HG03520 (cell line): ENCODE data around the gene EHBP1L1.

Experiments
- ATAC-seq: cut with Tn5 transposase; IDR thresholded peaks from one replicate; pipeline ENCODE4 v1.9.1; 2021; ENCODE audit warnings: mild to moderate bottlenecking, moderate library complexity; ENCODE audit not compliant: unreplicated experiment

EHBP1L1 gene

DNA sequence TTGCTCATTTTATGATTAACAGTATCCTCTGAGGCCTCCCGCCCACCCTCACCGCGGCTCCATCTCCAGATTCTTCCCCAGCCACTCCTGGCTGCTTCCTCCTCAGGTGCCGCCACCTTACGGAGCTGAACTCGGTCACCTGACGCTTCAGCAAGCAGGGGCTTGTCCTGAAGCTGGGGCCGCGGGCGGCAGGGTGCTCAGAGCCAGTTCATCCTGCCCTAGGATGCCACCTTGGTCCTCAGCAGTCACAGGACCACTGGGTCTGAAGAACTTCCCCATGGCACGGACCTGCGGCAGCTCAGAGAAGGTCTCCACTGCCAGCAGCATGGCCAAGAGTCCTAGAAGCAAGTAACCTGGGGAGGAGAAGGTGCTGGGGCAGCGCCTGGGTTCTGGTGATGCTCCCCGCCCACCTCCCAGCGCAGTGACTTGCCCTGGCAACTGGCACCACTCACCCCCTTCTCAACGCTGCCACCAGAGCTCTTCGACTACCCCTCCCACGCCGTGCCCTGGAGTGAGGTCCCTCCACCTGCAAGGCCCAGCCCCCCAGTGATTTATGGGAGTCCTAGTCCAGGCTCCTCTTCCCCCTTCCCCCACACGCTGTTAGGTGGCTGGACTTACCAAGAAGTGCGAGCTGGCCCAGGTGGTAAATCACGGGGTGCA is 17.1 kb downstream of the EHBP1L1 start:
- no peak for ATAC-seq

DNA sequence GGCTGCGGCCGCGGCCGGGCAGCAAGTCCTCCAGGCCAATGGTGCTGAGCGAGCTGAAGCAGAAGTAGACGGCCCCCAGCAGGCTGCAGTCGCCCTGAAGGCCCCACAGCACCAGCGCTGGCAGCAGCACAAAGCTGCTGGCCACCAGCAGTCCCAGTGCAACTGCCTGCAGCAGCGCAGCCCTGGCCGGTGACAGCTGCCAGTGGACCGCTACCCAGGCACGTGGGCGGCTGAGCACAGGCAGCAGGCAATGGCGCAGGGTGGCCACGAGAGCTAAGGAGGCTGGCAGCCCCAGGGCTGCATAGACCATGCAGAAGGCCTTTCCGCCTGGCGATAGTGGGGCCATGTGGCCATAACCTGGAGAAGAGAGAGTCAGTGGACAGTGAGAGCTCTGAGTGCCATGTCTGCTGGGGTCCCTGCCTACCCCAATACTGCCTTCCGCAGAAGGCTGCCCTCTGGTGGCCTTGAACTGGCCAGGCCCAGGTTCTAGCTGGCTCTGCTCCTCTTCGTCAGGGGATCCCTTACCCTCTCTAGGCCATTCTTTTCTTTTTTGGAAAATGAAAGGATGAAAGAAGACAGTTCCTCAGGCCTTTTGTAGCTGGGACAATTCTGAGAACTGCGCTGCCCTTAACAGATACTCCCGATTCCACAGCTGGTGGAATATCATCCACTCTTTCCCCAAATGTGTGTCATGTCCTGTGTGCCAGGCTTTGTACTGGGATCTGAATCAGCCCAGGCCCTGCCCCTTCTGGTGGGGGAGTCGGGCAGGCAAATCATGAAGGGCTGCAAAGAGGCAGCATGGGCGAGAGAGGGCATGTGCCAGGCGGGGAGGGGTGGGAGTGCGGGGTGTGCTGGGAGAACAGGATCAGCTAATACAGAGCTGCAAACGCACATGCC is 17.9 kb downstream of the EHBP1L1 start:
- ATAC-seq = no peak

DNA sequence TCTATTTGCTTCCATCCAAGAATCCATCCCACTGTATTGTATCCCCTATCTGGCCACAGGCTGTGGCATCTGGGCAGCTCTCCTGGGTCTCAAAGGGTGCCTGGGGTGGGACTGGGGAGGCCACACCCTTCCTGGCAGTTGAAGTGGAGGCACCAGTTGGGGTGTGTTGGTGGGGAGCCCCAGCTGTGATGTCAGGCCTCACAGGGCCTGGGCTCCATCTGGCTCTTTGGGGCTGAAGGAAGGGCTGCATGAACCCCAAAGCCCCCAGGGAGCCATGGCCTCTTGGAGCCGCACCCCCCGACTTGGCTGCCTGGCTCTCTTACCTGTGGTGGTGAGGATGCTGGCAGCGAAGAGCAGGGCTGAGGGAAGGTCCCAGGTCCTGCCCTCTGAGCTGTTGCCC is 19.3 kb downstream of the EHBP1L1 start:
- no peak for ATAC-seq

DNA sequence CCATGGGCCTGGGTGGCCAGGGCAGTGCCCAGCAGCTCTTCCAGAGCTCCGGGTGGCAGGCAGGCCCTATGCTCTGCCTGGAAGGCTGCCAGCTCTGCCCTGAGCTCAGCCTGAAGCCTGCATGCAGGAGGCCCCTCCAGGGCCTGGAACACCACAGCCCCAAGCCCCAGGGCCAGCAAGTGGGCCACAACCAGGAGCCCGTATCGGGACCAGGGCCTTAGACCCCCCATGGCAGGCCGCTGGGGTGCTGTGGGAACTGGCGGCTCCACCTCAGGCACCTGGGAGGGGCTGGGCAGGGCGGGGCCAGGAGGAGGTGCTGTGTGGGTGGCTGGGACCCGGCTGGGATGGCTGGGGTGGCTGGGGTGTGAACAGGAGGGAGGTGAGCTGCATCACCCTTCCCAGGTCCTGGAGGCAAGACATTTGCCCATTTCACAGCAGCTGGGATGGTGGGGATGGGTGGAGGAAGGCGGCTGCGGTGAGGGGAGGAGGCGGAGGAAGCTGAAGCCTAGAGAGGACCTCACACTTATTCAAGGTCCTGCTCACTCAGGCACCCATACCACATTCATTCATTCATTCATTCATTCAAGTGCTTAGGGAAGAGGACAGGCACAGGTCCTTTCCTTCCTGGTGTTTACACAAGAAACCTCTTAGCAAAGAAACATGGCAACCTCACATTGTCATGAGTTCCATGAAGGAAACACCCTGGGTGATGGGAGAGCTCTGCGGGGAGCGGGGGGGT is 19.9 kb downstream of the EHBP1L1 start, which contains the start of gene KCNK7:
KCNK7 (minus strand) TSS at position 258 of the 739 bp plus-strand sequence; CDS start at position 230, 28 bp downstream.
- no peak for ATAC-seq

DNA sequence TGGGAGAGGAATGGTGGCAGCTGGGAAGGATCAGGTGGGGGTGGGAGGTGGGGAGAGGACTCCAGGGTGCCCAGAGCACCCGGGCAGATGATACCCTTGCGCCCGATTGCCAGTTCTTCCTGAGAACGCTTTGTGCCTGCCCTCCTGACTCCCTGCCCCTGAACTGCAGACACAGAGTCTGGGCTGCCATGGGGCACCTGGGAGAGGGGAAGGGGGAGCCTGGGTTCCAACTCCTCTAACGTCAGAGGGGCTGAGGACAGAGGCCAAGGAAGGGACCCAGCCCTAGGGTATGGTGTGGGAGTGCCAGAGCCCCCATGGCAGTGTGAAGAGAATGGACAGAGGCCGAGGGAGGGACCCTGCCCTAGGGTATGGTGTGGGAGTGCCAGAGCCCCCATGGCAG is 20.7 kb downstream of the EHBP1L1 start:
- ATAC-seq = no peak

DNA sequence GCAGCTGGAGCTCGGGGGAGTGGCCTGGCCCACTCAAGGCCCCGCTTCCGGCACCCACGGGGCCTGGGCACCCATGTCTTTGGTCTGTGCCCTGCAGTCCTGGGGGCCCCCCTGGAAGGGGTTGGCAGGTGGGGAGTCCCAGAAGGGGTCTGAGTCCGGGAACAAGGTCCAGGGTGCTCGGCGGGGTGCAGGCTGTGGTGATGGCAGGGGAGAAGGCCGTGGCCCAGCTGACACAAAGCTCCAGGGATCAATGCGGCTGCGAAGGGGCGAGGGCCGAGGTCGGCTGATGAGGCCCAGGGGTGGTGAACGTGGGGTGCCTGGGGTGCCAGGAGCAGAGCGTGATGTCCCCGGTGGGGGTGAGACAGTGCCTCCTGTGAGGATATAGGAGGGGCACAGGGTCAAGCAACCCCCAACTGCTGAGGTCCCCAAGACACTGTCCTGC is 22.4 kb downstream of the EHBP1L1 start:
- no peak for ATAC-seq

DNA sequence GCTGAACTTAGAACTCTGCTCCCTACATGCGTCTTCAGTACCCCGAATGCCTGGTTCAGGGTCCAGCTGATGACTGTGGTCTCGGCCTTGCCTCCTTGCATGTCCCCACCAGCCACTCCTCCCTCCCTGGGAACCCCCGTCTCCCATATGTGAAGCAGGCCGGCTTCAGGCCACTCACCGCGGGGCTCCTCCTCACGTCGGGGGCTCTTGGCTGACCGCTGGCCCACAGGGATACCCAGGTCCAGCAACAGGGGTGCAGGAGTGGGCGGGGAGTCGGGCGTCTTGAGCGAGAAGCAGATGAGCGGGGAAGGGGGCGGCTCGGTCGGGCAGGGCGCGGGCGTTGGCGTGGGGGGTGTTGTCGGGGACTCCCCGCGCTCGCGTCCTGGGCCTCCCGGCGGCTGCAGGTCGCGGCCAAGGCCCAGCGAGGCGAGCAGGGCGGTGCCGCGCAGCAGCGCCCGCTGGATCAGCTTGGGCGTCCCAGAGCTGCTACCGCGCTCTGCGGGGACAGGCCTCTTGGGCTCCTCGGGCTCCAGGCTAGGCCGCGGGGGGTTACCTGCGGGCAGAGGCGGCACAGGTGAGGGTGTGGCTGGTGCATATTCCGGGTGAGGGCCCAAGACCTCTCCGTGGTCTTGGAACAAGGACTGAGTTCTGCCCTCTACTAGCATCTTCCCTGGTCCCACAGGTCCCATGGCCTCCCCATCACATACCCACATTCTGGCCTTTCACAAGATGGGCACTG is 23.5 kb downstream of the EHBP1L1 start:
- no peak for ATAC-seq

DNA sequence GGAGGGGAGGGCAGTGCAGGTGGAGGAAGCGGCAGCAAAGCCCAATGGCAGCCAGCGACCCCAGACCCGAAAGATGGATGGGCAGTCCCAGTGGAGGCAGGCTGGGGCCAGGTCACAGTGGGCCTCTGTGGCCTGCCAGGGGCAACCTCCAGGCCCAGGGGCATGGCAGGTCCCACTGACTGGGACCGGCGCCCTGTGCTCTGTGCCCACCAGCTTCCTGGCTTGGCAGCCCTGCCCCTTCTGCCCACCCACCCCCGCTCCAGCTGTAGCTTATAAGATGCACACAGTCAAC is 24.0 kb downstream of the EHBP1L1 start:
- ATAC-seq = no peak

DNA sequence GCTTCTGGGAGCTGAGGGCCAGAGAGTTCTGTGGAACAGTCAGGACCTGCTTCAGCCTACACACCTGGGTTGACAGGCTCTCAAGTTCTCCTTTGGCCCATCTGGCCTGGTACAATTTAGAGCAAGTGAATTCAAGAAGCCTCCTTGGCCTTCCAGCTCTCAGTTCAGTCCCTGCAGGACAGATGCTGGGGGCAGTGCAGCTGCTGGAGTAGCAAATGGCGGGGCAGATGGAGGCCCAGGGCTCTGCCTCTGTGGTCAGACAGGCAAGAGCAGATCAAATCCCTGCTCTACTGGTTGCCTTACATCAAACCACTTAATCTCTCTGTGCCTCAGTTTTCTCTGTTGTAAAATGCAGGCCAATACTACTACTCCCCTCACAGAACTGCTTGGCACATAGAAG is 28.4 kb downstream of the EHBP1L1 start:
- ATAC-seq = no peak

DNA sequence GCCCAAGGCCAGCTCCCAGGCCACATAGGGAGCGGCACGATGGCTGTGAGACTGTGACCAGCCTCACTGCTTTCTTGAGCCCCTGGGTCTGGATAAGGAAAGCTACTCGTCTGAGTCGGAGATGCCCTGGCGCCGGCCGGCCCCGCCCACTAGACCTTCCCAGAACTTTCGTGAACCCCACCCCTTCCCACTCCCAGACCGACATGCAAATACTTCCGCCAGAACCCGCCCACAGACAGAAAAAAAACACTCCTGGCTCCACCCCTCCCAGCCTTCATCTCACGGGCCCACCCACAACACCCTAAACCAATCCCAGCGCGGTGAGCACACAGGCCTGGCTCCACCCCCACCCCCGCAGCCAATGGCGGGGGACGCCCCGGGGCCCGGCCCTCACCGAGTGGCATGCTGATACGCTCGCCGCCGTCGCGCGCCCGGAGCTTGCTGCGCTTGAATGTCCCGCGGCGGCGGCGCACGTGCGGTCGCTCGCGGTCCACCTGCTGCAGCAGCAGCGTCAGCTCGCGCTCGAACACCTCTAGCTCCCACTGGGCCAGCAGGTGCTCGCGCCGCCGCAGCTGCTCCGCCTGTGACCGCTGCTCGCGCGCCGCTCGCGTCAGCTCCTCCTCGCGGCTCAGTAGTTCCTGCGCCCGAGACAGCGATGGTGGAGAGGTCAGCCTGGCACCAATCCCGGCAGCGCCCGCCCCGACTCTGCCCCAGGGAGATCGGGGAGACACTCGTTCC is 31.2 kb downstream of the EHBP1L1 start:
- no peak for ATAC-seq

DNA sequence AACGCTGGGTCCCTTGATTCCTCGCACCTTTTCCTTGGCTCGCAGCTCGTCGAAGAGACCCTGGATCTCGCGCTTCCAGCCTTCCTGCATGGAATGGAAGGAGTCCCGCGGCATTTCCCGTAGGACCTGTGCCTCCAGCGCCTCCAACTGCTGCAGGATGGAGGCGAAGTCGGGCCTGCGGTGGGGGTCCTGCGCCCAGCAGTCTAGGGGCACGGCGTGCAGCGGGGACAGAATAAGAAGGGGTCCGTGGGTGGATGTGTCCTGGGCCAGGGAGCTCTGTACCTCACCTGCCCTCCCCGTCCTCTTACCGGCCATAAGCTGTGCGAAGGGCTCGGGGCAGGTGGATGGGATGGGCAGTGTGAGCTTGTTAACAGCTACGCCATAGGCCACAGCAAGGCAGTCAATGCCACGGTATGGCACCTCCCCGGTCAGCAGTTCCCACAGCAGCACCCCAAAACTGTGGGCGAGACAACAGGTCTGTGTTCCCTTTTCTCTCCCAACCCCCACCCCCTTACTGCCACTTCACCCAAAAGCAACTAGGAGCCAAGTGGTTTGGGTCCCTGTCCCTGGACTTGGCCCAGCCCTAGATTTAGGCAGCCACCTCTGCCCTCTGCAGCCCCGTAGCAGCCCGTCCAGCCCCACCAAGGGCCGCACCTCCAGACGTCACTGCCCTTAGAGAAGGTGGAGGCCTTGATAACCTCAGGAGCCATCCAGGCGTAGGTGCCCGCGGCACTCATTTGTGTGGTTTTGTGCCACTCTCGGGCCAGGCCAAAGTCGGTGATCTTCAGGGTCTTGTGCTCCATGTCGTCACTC is 32.0 kb downstream of the EHBP1L1 start:
- no peak for ATAC-seq

DNA sequence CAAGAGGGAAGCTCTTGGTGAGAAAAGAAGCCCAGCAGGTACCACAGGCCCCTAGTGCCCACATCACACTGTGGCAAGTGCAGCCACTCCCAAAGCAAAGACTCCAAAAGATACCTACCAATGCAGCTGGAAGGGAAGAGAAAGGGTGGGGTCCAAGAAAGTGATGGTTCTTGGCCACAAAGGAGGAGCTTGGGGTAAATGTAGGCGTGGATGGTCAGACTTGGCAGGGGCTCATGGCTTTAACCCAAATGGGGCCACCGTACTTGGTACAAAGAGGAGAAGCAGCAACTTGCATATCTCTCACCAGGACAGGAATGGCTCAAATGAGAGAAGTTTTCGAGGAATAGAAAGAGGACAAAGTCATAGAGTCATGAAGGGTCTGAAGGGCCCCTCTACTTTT is 33.4 kb downstream of the EHBP1L1 start:
- ATAC-seq = no peak

DNA sequence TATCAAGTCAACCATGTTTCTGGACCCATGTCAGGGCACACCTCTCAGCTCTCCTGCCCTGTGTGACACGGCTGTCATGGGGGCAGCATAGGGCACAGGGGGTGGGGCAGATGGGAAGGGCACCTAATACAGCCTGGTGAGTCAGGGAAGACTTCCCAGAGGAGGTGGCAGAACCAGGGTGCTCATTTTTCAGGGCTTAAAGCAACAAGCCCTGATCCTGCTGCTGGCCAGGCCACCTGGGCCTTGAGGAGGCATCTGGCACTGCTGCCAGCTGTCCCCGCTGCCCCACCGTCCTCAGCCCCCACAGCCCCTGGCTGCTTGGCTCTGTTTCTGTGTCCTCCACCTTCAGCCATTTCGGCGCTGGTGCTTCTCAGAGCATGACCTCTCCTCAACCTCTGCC is 33.8 kb downstream of the EHBP1L1 start:
- no peak for ATAC-seq

DNA sequence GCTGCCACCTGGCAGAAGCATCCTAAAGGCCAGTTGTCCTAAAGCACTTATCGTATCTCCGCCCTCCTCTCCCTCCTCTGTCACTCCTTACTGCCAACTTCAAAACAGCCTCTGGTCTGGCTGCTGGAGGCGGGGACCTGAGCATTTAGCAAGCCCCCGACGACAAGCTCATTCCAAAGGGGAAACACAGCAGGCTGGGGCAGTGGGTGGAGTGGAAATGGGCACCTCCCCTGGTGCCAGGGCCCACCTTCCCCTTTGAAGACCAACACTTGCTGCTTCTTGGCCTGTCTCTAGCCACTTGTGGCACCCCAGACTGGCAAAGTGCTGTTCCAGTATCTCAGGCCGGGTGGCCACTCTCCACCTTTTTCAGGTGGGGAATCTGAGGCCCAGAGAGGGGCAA is 34.6 kb downstream of the EHBP1L1 start:
- no peak for ATAC-seq

DNA sequence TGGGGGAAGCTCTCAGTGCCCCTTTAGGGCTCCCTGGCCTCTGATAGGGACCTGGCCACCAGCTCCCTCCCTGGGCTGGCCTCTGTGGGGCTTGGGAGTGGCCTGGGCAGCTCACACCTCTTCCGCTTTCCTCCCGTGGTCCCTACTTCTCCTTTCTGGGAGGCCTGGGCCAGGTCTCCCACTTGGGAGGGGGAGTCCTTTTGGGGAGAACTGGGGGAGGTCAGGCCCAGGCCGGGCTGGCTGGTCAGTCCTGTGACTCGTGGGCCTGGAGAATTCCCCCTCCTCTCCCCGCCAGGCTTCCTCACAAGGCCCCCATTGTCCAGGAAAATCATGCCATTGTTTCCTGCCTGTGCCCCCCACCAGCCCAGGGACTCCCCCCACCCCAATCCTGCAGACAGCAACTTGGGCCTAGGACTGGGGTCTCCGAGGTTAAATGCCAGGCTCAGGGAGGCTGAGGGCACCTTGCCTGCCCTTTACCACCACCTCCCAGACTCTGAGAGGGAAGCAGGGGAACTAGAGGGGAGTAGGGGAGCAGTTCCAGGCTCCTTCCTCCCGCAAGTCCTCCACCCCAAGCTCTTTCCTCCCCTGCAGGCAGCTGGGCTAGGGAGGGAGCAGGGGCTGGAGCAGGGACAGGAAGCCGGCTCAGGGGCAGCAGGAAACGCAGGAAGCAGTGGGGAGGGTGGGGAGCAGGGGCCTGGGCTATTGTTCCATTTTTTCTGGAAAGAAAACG is 35.3 kb downstream of the EHBP1L1 start:
- no peak for ATAC-seq

DNA sequence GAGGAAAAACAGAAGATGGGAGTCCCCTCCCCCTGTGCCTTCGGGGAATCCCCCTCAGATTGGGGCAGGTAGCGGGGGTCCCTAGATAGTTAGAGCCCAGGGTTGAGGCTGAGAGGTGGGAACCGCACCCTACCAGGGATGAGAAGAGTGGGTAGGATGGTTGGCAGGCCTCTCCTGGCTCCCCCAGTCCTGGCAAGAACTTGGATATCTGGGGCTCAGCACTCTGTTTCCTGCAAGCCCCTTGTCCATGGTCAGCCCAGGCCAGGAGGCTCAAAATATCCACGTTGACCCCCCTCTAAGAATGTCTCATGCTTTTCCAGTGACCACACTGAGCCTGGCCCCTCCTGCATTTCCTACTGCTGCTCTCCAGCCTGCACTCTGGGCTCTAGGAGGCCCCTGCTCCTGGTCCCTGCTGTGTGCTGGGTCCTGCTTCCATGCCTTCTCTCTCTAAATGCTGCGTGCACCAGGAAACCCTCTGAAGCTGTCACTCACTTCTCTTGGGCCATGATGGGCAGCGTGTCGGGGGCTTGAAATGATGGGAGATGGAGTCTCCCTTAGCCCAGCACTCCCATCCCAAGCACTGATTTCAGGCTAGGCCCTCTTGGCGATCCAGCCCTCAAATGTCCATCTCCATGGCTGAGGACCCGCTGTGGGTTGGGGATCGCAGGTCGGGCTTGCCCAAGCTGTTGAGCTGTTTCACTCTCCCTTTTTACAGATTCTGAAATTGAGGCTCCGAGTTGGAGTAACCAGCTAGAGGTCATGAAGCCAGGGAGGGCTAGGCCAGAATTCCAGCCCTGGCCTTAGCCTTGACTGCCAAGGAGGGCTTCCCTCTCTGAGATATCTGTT is 36.1 kb downstream of the EHBP1L1 start:
- no peak for ATAC-seq

DNA sequence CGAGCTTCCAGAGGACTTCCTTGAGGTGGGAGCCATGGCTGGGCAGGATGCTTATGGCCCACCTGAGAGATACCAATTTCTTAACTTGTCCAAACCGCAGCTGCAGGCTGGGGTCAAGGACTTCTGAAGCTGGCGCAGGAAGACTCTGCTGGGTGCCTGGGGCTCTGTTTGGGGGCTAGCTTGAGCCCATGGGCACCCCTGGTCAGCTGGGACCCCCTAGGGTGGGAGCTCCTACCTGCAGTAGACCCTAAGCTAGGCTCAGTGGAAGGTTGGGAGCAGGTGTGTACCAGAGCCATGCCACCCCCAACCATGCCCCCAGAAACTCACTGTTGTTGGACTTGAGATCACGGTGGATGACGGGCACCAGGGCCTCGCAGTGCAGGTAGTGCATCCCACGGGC is 36.8 kb downstream of the EHBP1L1 start:
- no peak for ATAC-seq
